HG02759 (cell line): Measurements from ENCODE around the gene NSA2.
A peak's percentile ranks its signal among the peaks of the same experiment; 100 is the strongest.
"Not testable (repeated sequence)": the region's sequence is repeated elsewhere in the genome, so short reads cannot be mapped to it uniquely, and the experiment has no call there.

Experiments used
- ATAC-seq: cut with Tn5 transposase; IDR thresholded peaks from one replicate; pipeline ENCODE4 v1.9.1; 2021; ENCODE audit warnings: mild to moderate bottlenecking, moderate library complexity; ENCODE audit not compliant: unreplicated experiment

The NSA2 gene

DNA sequence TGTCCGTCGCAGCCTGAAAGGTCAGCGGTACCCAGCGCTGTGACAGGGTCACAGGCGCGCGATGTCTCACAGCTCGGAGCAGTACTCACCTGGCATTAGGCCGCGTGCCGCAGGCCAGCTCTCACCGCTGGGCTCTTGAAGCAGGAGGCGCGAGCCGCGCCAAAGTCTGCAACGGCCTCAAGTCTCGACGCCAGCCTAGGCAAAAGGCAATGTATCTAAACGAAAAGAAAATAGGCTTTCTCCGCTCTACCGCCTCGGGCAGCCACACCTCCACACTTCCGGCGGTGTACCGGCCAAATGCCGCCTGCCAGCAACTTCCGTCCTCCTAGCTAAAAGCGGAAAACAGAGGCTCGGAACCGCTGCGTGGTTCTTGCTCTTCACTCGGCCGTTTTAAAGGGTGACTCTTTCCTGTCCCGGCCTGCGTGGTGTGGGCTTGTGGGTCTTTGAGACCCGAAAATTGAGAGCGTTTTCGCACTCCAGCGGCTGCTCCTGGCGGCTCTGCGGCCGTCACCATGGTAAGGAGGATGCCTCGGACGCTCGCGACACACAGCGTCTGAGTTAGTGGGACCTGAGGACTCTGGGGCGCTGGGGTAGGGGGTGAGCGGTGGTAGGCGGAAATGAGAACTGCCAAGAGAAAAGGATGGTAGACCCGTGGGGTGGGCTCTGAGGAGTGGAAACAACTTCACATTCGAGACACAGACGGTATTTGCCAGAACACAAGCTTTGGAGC, at the start of gene NSA2, which contains the start of gene GFM2:
Gene NSA2 (plus strand): TSS at position 401 of the 730 bp plus-strand sequence. CDS start 112 bp downstream, at position 513.
Gene GFM2 (minus strand): TSS at position 269 of the 730 bp plus-strand sequence. CDS start 3,375 bp downstream, outside the sequence.
- peak; percentile 79 for ATAC-seq

- ATAC-seq: no peak
Observed at GRCh38 chr5:74717596-74717995, 49.5 kb upstream of the NSA2 start.

DNA sequence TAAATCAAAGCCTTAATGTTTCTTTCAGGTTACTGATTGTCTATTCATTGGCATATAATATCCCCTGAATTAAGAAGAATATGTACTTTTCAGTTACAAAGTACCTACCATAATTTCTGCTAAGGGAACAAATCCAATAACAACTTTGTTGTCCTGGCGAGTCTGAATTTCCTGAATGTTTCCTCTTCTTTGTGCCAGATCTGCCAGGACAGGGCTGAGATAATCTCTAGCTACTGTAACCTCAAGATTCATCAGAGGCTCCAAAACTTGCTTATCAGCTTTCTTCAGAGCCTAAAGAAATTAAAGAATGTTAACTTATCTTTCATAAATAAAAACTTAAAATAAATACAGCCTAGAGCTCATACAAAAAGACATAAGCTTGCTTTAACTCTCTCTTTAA, 44.8 kb upstream of the NSA2 start:
- no peak for ATAC-seq

DNA sequence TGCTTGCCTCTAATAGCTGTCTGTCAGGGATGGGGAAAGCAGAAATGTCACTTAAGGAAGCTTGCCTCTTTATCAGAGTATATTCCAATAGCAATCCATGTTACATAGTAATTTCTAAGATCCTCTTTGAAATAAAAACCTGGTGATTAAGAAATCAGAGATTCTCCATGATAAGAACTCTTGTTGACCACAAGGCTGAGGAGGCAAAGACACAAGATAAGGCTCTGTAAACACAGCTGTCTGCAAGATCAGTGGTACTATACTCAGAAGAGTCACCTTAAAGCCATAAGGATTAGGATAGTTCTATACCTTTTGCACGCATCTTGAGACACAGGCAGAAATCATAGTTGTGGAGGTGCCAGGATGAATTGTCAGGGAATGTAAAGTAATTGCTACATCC, 41.7 kb upstream of the NSA2 start:
- no peak for ATAC-seq

DNA sequence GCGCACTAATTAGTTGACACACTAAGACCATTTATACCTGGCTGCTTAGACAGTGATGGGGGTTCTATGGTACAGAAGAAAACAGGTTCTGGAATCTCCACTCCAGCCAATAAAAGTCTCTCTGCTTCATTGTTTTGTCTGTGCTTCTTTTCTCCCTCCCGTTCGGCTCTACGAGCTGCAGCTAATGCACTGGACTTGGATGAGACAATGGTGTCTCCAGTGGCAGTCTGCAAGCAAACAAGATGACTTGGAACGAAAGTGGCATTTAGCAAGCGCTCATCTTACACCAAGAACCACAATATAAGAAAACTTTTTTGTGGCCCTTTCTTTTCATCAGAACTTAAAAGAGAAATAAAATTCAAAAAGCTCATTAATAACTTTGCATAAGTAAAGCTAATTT, 30.3 kb upstream of the NSA2 start:
- ATAC-seq: no peak

DNA sequence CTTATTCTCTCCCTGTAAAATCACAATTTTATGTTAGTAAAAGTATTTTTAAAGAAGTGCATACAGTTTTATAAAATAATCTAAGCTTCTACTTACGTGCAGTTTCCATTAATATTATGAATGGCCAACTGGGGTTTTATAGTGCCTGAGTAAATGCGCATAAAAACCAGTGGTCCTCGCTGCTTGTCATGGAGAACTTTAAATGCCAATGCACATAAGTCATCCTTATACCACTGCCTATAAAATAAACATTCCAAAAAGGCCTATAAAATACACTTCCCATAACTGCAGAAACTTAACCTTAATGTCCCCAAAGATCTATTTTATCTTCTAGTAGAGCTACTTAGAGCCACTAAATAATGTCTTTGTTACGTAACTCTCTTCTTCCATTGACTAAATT, 28.6 kb upstream of the NSA2 start:
- ATAC-seq: no peak

DNA sequence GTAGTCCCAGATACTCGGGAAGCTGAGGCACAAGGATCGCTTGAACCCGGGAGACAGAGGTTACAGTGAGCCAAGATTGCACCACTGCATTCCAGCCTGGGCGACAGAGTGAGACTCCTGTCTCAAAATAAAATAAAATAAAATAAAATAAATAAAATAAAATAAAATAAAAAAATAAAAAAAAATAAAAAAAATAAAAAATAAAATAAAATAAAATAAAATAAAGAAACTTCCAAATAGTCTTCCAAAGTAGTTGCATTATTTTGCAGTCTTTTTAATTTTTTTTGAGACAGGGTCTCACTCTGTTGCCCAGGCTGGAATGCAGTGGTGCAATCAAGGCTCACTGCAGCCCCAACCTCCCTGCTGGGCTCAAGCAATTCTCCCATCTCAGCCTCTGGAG, 18.3 kb upstream of the NSA2 start:
- not testable (repeated sequence) for ATAC-seq

DNA sequence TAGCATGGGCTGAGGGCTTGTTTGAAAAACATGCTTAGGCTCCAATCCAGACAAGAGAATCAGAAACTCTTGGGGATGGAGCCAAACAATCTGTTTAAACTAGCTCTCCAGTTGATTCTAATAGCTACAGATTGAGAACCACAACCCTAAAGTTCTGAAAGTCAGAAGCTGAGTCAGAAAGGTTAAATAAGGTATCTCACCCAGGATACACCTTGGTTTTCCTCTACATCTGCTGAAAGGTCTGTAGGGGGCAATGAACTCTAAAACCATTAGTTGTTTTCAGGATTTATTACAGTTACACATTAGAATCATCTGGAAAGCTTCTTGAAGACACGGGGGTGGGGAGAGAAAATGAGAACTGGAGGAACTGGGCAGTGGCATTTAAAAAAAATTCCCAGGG, 5.8 kb upstream of the NSA2 start:
- no peak for ATAC-seq

DNA sequence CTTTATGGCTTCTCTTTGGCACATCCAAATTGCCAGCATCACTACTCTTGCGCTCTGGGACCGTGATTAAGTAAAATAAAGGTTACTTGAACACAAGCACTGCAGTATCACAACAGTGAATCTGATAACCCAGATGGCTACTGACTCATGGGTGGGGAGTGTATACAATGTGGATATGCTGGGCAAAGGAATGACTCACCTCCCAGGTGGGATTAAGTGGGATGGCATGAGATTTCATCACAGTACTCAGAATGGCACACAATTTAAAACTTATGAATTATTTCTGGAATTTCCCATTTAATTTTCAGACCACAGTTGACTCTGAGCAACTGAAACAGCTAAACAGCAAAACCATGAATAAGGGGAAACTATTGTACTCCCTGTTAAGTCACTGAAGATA, 4.5 kb upstream of the NSA2 start:
- ATAC-seq: no peak

DNA sequence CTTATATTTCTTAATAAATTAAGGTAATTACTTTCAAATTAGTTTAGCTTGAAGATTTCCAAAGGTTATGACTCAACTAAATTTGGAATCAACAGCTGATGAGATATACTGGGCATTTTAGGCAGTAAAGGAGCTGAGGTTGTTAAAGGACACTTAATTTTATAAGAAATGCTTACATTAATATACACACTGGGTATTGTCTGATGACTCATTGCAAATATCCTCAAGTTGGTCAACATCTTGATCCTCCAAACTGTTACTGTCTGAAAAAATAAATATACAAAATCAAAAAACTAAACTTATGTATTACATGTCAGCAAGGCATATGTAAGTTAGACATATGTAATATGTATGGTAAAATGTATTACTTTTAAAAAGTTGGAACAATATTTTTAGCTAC, 3.5 kb upstream of the NSA2 start:
- no peak for ATAC-seq

- ATAC-seq: no peak
Observed at GRCh38 chr5:74765201-74765600, 1.8 kb upstream of the NSA2 start.

GRCh38 chr5:74765929-74766328, 1.1 kb upstream of the NSA2 start:
- no peak for ATAC-seq

DNA sequence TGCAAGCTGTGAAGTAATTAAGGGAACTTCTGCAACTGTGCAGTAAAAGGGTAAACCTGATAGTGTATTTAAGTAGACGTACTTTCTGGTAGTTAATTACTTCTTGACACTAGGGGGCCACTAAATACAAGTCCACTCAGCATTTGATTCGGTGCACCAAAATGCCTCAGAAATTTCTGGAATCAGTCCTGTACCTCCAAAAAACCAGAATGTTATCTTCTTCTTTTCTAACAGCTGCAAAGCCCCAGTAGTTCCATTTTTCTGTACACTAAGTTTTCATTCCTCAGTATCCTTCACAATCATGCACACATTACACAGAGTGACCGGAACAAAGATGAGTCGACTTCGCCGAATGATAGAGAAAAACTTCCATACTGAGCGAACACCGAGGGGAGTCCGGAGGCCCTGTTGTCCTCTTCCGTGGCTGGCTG, 616 bp upstream of the NSA2 start:
- peak; percentile 33 for ATAC-seq

- peak; percentile 28 for ATAC-seq
Observed at GRCh38 chr5:74767579-74767913, 497 bp downstream of the NSA2 start.

- ATAC-seq: no peak
Observed at GRCh38 chr5:74772359-74772758, 5.3 kb downstream of the NSA2 start.

- no peak for ATAC-seq
Observed at GRCh38 chr5:74778609-74779008, 11.6 kb downstream of the NSA2 start.

GRCh38 chr5:74786851-74787250, 19.8 kb downstream of the NSA2 start:
- ATAC-seq: no peak

GRCh38 chr5:74787424-74787823, 20.4 kb downstream of the NSA2 start:
- no peak for ATAC-seq

GRCh38 chr5:74791669-74792068, 24.6 kb downstream of the NSA2 start:
- not testable (repeated sequence) for ATAC-seq

GRCh38 chr5:74798977-74799911, 32.2 kb downstream of the NSA2 start:
- ATAC-seq: no peak

- no peak for ATAC-seq
Observed at GRCh38 chr5:74801197-74801596, 34.1 kb downstream of the NSA2 start.

GRCh38 chr5:74801941-74802340, 34.9 kb downstream of the NSA2 start:
- ATAC-seq: no peak
